ENCODE data around the gene MICOS13. TPM values are rescaled to one million over a fixed set of nuclear protein-coding genes. Genes with fewer than 3 reads are reported as not detected.

The MICOS13 gene
- 49.7 to 74.6 TPM (median 63.9 TPM) in 5 replicates for total RNA-seq (2022; extraction: Qiagen RNA extraction; ENCODE audit: low read depth)

GRCh38 chr19:5680437-5681368 is at the start of gene MICOS13, which contains the start of gene HSD11B1L:
Gene MICOS13 (minus strand): TSS chr19:5680516. CDS start chr19:5680486, 30 bp downstream.
Gene HSD11B1L (plus strand): TSS chr19:5681027. CDS start chr19:5684833, 3,806 bp downstream.

DNA sequence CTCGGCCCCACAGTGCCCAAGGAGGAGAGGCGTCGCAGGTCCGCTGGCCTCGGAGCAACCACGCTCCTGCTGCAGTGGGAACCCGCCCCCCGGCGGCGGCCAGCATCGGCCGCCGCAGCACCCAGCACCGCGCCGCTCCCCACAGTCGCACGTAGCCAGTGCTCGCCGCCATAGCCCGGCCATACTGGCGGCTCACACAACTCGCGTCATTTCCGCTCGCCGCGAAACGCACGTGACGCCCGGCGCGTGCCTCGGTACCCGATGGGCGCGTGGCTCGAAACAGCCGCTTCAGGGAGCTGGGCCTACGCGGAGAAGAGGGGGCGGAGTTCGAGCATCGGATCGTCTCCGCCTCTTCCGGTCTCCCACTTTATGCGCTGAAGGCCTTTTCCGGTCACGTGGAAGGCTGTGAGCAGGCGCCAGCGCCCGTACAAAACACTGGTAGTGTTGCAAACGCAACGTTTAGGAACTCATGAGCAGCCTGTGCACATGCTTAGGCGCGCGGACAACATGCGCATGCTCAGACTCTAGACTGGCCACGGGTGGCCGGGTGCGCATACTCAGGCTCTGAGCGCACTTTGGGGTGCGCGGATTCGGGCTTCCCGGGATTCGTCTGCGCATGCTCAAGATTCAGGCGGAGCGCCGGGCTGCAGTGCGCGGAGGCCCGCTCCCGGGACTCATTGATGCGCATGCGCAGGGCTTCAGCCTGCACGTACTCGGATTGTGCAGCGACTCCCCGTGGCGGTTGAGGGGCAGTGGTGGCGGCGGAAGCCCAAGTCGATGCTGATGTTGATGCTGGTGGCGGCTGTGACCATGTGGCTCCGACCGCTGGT is 39.9 kb upstream of the MICOS13 start, which contains the start of the genes CATSPERD and LONP1:
Gene CATSPERD (plus strand): TSS at position 677 of the 830 bp plus-strand sequence. CDS start 101 bp downstream, at position 778.
Gene LONP1 (minus strand): TSS at position 186 of the 830 bp plus-strand sequence. CDS start 14 bp downstream, at position 172.

GRCh38 chr19:5690125-5690954 is 10.0 kb upstream of the MICOS13 start, which contains the start of gene RPL36:
Gene RPL36 (plus strand): TSS chr19:5690295. CDS start chr19:5690508, 213 bp downstream.

Other genes starting within 250 kb of the MICOS13 start
- gene ZNRF4, start 225.1 kb downstream of the MICOS13 start, total RNA-seq (2022; extraction: Qiagen RNA extraction; ENCODE audit: low read depth), result not detected in 5 replicates
- gene TINCR, start 112.6 kb downstream of the MICOS13 start, total RNA-seq (2022; extraction: Qiagen RNA extraction; ENCODE audit: low read depth), result 2.0 to 3.9 TPM (median 2.3 TPM) in 5 replicates
- 25.7 to 36.2 TPM (median 34.0 TPM) in 5 replicates for gene SAFB2, start 57.7 kb downstream of the MICOS13 start, total RNA-seq (2022; extraction: Qiagen RNA extraction; ENCODE audit: low read depth)
- gene SAFB, start 57.4 kb downstream of the MICOS13 start, total RNA-seq (2022; extraction: Qiagen RNA extraction; ENCODE audit: low read depth), result 49.4 to 56.8 TPM (median 52.6 TPM) in 5 replicates
- 3.6 to 5.1 TPM (median 4.7 TPM) in 5 replicates for gene HSD11B1L, start 511 bp upstream of the MICOS13 start, total RNA-seq (2022; extraction: Qiagen RNA extraction; ENCODE audit: low read depth)
- gene RPL36, start 9.8 kb upstream of the MICOS13 start, total RNA-seq (2022; extraction: Qiagen RNA extraction; ENCODE audit: low read depth), result 707 to 899 TPM (median 777 TPM) in 5 replicates
- 47.9 to 61.8 TPM (median 60.1 TPM) in 5 replicates for gene LONP1, start 39.6 kb upstream of the MICOS13 start, total RNA-seq (2022; extraction: Qiagen RNA extraction; ENCODE audit: low read depth)
- gene CATSPERD, start 40.1 kb upstream of the MICOS13 start, total RNA-seq (2022; extraction: Qiagen RNA extraction; ENCODE audit: low read depth), result not detected in 5 replicates
- gene PRR22, start 104.2 kb upstream of the MICOS13 start, total RNA-seq (2022; extraction: Qiagen RNA extraction; ENCODE audit: low read depth), result 1.3 to 3.4 TPM (median 2.9 TPM) in 5 replicates
- gene DUS3L, start 110.6 kb upstream of the MICOS13 start, total RNA-seq (2022; extraction: Qiagen RNA extraction; ENCODE audit: low read depth), result 25.9 to 32.3 TPM (median 28.6 TPM) in 5 replicates
- gene NRTN, start 124.6 kb upstream of the MICOS13 start, total RNA-seq (2022; extraction: Qiagen RNA extraction; ENCODE audit: low read depth), result 0.85 to 1.6 TPM (median 1.5 TPM) in 5 replicates
- gene FUT6, start 159.2 kb upstream of the MICOS13 start, total RNA-seq (2022; extraction: Qiagen RNA extraction; ENCODE audit: low read depth), result not detected in 5 replicates
- 0.20 TPM in 1 of 5 replicates, not detected in the others for gene FUT3, start 170.9 kb upstream of the MICOS13 start, total RNA-seq (2022; extraction: Qiagen RNA extraction; ENCODE audit: low read depth)
- not detected in 5 replicates for gene FUT5, start 190.0 kb upstream of the MICOS13 start, total RNA-seq (2022; extraction: Qiagen RNA extraction; ENCODE audit: low read depth)
- 223 to 297 TPM (median 285 TPM) in 5 replicates for gene NDUFA11, start 223.3 kb upstream of the MICOS13 start, total RNA-seq (2022; extraction: Qiagen RNA extraction; ENCODE audit: low read depth)
- gene VMAC, start 224.4 kb upstream of the MICOS13 start, total RNA-seq (2022; extraction: Qiagen RNA extraction; ENCODE audit: low read depth), result 0.21 to 0.65 TPM (median 0.61 TPM) in 5 replicates
- 0.86 to 1.5 TPM (median 0.96 TPM) in 5 replicates for gene CAPS, start 233.7 kb upstream of the MICOS13 start, total RNA-seq (2022; extraction: Qiagen RNA extraction; ENCODE audit: low read depth)

Measured in A549 treated with GW870086 at 1 μM for 4 hours (cell line).